PC-9 (cell line): ENCODE data around the gene CDC37. TPM values are rescaled to one million over a fixed set of nuclear protein-coding genes. Genes with fewer than 3 reads are reported as not detected.

Experiments
- BruUV-seq: library from RNA; stranded (reverse); fragments of 400-500 nt; replicated peaks from 2 replicates; lab custom pipeline; 2021; lab: Mats Ljungman, UMichigan
- CTCF ChIA-PET: fragments of 300-600 bp; sonication (Branson Sonifier 250); formaldehyde crosslinking; loops from one replicate; lab custom pipeline; 2022; ENCODE audit warnings: antibody characterized with exemption; lab: Charles Lee
- POLR2A ChIA-PET: fragments of 300-600 bp; sonication (Branson Sonifier 250); formaldehyde crosslinking; loops from one replicate; lab custom pipeline; 2022; ENCODE audit warnings: antibody characterized with exemption; ENCODE audit not compliant: unreplicated experiment; lab: Charles Lee
- DNase-seq, 2 experiments: peaks; one replicate each; pipeline versions ENCODE4 v3.0.0 to v3.0.0-alpha.2; 2015 to 2022; ENCODE audit warnings: mixed read lengths in 1 of 2
- H2AFZ ChIP-seq: fragments of 200-600 bp; sonication (generic); 2 replicates; pipeline ENCODE4 v1.8.1; 2017; ENCODE audit warnings: antibody characterized with exemption
- H3F3A ChIP-seq: fragments of 200-600 bp; sonication (generic); 2 replicates; pipeline ENCODE4 v1.8.1; 2017; ENCODE audit warnings: antibody characterized with exemption, mild to moderate bottlenecking, low read depth; ENCODE audit not compliant: insufficient read depth
- H3K27ac ChIP-seq: fragments of 200-600 bp; sonication (generic); 2 replicates; pipeline ENCODE4 v1.6.1; 2016; ENCODE audit warnings: mixed run types
- H3K27me3 ChIP-seq: fragments of 200-600 bp; sonication (generic); 2 replicates; pipeline ENCODE4 v1.6.1; 2016; ENCODE audit warnings: low read depth, mixed run types; ENCODE audit not compliant: insufficient read depth
- H3K36me3 ChIP-seq: fragments of 200-600 bp; sonication (generic); 2 replicates; pipeline ENCODE4 v1.6.1; 2016; ENCODE audit warnings: low read depth, mixed run types
- H3K4me1 ChIP-seq: fragments of 200-600 bp; sonication (generic); replicated peaks from 2 replicates; pipeline ENCODE4 v1.6.1; 2016; ENCODE audit warnings: mixed run types; ENCODE audit not compliant: insufficient read depth
- H3K4me2 ChIP-seq: fragments of 200-600 bp; sonication (generic); 2 replicates; pipeline ENCODE4 v1.6.1; 2017; ENCODE audit warnings: mixed run types
- H3K4me3 ChIP-seq: fragments of 200-600 bp; sonication (generic); 2 replicates; pipeline ENCODE4 v1.6.1; 2016; ENCODE audit warnings: mixed run types
- H3K79me2 ChIP-seq: fragments of 200-600 bp; sonication (generic); 2 replicates; pipeline ENCODE4 v1.6.1; 2017; ENCODE audit warnings: low read depth, mixed run types
- H3K9me2 ChIP-seq: fragments of 200-600 bp; sonication (generic); 2 replicates; pipeline ENCODE4 v1.8.1; 2017; ENCODE audit warnings: mild to moderate bottlenecking; ENCODE audit not compliant: insufficient read depth
- H3K9me3 ChIP-seq: fragments of 200-600 bp; sonication (generic); 2 replicates; pipeline ENCODE4 v1.8.1; 2016; ENCODE audit warnings: low read depth; ENCODE audit not compliant: insufficient read depth
- H4K20me1 ChIP-seq: fragments of 200-600 bp; sonication (generic); 2 replicates; pipeline ENCODE4 v1.8.1; 2017; ENCODE audit not compliant: insufficient read depth
- EZH2 ChIP-seq: fragments of 200-600 bp; sonication (generic); IDR thresholded peaks from 2 replicates; pipeline ENCODE4 v1.8.0; 2017; ENCODE audit warnings: antibody characterized with exemption, low read depth
- intact Hi-C: fragments of 100-400 bp; cut with micrococcal nuclease; formaldehyde crosslinking; loops from one replicate; pipeline ENCODE4 v1.10.0; 2022; ENCODE audit not compliant: unreplicated experiment
- total RNA-seq: library from RNA; stranded (reverse); gene quantifications from 2 replicates; pipeline ENCODE4 v1.2.3, GENCODE V29; 2021
- TF ChIP-seq, protein P1 (sequence below): fragments of 200-600 bp; sonication (generic); conservative IDR thresholded peaks from 2 replicates; pipeline ENCODE4 v1.6.1; 2017; ENCODE audit warnings: mixed run types, antibody characterized with exemption, mild to moderate bottlenecking, moderate library complexity

CDC37 gene
- total RNA-seq, 1 experiment from 2014 or later: 191 TPM

DNA sequence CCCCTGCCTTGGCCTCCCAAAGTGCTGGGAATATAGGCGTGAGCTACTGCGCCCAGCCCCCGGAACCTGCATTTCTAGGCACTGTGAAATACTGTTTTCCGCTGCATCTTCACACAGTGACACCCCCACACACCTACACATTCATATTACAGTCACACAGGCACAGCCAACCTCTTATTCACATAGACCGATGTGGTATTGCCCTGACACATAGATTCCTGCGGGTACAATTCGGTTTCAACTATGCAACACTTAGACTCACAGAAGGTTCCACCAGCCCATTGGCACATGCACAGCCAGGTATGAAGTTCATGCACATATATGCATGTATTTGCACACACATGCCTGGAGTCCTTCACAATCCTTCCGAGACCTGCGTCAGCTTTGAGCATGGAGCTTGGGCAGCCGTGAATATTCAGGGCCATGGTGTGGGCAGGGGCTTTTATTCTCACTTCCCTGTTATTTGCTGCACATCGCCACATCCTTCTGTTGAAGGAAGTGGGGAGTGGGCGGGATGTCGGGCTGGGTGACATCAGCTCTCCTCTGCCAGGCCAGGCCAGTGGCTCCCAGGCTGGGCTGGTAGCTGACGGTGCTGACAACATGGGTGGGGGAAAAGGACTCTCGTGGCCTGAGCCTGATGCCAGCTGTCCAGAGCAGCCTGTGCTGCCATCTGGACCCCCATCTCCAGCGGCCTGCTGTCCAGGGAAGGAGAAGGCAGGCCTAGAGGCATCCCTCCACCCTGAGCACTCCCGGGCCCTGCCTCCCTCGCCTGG, 5.4 kb upstream of the CDC37 start:
- no peak overlapping the region for H3K27ac ChIP-seq

DNA sequence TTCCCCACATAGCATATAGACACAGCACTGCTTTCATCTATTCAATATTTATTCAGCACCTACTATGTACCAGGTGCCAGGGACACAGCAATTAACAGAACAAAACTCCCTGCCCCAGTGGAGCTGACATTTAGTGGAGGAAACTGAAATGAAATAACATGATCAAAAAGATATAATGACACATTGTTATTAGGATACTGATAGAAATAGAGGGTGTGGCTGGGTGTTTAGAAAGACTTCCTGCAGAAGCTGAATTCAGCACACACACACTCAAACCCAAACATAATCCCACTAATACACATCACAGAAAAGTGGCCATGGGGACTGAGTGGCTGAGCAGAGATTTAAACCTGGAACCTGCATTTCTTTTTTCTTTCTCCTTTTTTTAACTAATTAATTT, 3.8 kb upstream of the CDC37 start:
- Histone ChIP-seq H2AFZ (no peak overlapping the region), H3K27me3 (peaks cover 35% of the 10 kb centered on the region; the same call in 1 of the 2 replicates), H3K4me2 (no peak overlapping the region), H3K79me2 (peaks cover 12% of the 10 kb centered on the region), H4K20me1 (peaks cover 1% of the 10 kb centered on the region), H3K27ac (no peak overlapping the region), H3K4me1 (peaks cover 7% of the 10 kb centered on the region; the same call in 1 of the 2 replicates), H3K9me3 (no peaks in the 10 kb centered on the region), H3K9me2 (no peaks in the 10 kb centered on the region), H3K4me3 (no peak overlapping the region), H3K36me3 (no peaks in the 10 kb centered on the region), H3F3A (peaks cover 7% of the 10 kb centered on the region; the same call in 1 of the 2 replicates)
- ChIA-PET POLR2A (no interaction called here), CTCF (no interaction called here)
- intact Hi-C loops: loop anchor here (10.0 kb wide), 1 partner anchor 68 kb away; no protein-coding TSS in a partner anchor
- no peak for DNase-seq
- TF ChIP-seq, protein P1, sequence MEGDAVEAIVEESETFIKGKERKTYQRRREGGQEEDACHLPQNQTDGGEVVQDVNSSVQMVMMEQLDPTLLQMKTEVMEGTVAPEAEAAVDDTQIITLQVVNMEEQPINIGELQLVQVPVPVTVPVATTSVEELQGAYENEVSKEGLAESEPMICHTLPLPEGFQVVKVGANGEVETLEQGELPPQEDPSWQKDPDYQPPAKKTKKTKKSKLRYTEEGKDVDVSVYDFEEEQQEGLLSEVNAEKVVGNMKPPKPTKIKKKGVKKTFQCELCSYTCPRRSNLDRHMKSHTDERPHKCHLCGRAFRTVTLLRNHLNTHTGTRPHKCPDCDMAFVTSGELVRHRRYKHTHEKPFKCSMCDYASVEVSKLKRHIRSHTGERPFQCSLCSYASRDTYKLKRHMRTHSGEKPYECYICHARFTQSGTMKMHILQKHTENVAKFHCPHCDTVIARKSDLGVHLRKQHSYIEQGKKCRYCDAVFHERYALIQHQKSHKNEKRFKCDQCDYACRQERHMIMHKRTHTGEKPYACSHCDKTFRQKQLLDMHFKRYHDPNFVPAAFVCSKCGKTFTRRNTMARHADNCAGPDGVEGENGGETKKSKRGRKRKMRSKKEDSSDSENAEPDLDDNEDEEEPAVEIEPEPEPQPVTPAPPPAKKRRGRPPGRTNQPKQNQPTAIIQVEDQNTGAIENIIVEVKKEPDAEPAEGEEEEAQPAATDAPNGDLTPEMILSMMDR: no peak
- no peak for TF ChIP-seq EZH2
- BruUV-seq: no TSS peak

More for the DNA sequence above, 5.4 kb upstream of the CDC37 start:
- no TSS peak for BruUV-seq
- H3K36me3 ChIP-seq: no peaks in the 10 kb centered on the region
- H3F3A ChIP-seq: peaks cover 7% of the 10 kb centered on the region; the same call in 1 of the 2 replicates
- peaks cover 7% of the 10 kb centered on the region; the same call in 1 of the 2 replicates for H3K4me1 ChIP-seq
- TF ChIP-seq, protein P1: no peak
- TF ChIP-seq EZH2: no peak
- H3K79me2 ChIP-seq: no peaks in the 10 kb centered on the region
- H3K4me2 ChIP-seq: no peak overlapping the region
- CTCF ChIA-PET: no interaction called here
- DNase-seq: no peak
- H3K27me3 ChIP-seq: peaks cover 35% of the 10 kb centered on the region; the same call in 1 of the 2 replicates
- H4K20me1 ChIP-seq: no peaks in the 10 kb centered on the region
- no peak overlapping the region for H2AFZ ChIP-seq
- H3K9me2 ChIP-seq: no peaks in the 10 kb centered on the region
- no peak overlapping the region for H3K4me3 ChIP-seq
- POLR2A ChIA-PET: no interaction called here
- intact Hi-C loops: loop anchor here (10.0 kb wide), 1 partner anchor 66 kb away; no protein-coding TSS in a partner anchor
- no peaks in the 10 kb centered on the region for H3K9me3 ChIP-seq

DNA sequence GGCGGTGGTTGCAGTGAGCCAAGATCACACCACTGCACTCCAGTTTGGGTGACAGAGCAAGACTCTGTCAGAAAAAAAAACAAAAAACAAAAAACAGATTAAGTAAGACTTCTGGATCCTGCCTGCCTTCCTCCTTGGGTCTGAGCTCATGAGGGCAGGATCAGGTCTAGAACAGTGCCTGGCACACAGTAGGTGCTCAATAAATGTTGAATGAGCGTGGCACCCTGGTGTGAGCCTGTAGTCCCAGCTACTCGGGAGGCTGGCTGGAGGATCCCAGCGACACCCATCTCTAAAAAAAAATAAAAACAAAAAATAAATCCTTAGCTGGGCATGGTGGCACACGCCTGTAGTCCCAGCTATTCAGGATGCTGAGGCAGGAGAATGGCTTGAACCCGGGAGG, 2.8 kb upstream of the CDC37 start:
- CTCF ChIA-PET: interaction anchor here (0.6 to 1.7 kb wide), 6 partner anchors 10 to 218 kb away, joined by 3 to 5 read pairs (median 3); partner anchors contain the start of gene ICAM1
- POLR2A ChIA-PET: interaction anchor here (0.6 kb wide), 1 partner anchor 24 kb away, joined by 3 read pairs; no protein-coding TSS in a partner anchor
- BruUV-seq: no TSS peak

More for the DNA sequence above, 2.8 kb upstream of the CDC37 start:
- H3K9me2 ChIP-seq: no peaks in the 10 kb centered on the region
- H4K20me1 ChIP-seq: peaks cover 10% of the 10 kb centered on the region
- no peak overlapping the region for H2AFZ ChIP-seq
- DNase-seq: no peak
- H3K36me3 ChIP-seq: 0 out of 2 replicates have a peak, but pooled peaks cover 3% of the 10 kb centered on the region
- peaks cover 12% of the 10 kb centered on the region; the same call in 1 of the 2 replicates for H3F3A ChIP-seq
- peaks cover 21% of the 10 kb centered on the region for H3K79me2 ChIP-seq
- peaks cover 14% of the 10 kb centered on the region for H3K4me1 ChIP-seq
- no peak overlapping the region for H3K4me2 ChIP-seq
- H3K27me3 ChIP-seq: peaks cover 35% of the 10 kb centered on the region; the same call in 1 of the 2 replicates
- intact Hi-C loops: loop anchor here (10.0 kb wide), 1 partner anchor 69 kb away; no protein-coding TSS in a partner anchor
- H3K27ac ChIP-seq: no peak overlapping the region
- TF ChIP-seq EZH2: no peak
- TF ChIP-seq, protein P1: no peak
- no peak overlapping the region for H3K4me3 ChIP-seq
- no peaks in the 10 kb centered on the region for H3K9me3 ChIP-seq
